RWPE2 (cell line): ENCODE data around the gene PCSK5.

Source experiments
- ATAC-seq: fragments of 200-7000 bp; cut with Tn5 transposase; 3 replicates; pipeline ENCODE4 v1.9.1; 2021; ENCODE audit warnings: low read depth
- DNase-seq: peaks from one replicate; pipeline ENCODE4 v3.0.0-alpha.2; 2020; ENCODE audit warnings: low spot score
- H3K27ac ChIP-seq: fragments of 450-650 bp; 2 replicates; pipeline ENCODE4 v1.5.1; 2017; ENCODE audit warnings: mild to moderate bottlenecking; ENCODE audit not compliant: poor library complexity, severe bottlenecking
- H3K27me3 ChIP-seq: fragments of 250-450 bp; sonication (Bioruptor Pico); 2 replicates; pipeline ENCODE4 v1.5.1; 2021; ENCODE audit warnings: mild to moderate bottlenecking, moderate library complexity; ENCODE audit not compliant: insufficient read depth, poor library complexity, severe bottlenecking
- H3K36me3 ChIP-seq: fragments of 250-450 bp; sonication (Bioruptor Pico); 2 replicates; pipeline ENCODE4 v1.5.1; 2020; ENCODE audit warnings: low read depth, mild to moderate bottlenecking, moderate library complexity
- H3K4me1 ChIP-seq: fragments of 250-450 bp; sonication (Bioruptor Pico); 2 replicates; pipeline ENCODE4 v1.5.1; 2021; ENCODE audit warnings: mild to moderate bottlenecking, moderate library complexity; ENCODE audit not compliant: insufficient read depth, poor library complexity, severe bottlenecking
- H3K4me3 ChIP-seq: fragments of 250-450 bp; sonication (Bioruptor Pico); 2 replicates; pipeline ENCODE4 v1.5.1; 2021; ENCODE audit warnings: mild to moderate bottlenecking, moderate library complexity; ENCODE audit not compliant: severe bottlenecking
- H3K9me3 ChIP-seq: fragments of 250-450 bp; sonication (Bioruptor Pico); 2 replicates; pipeline ENCODE4 v1.5.1; 2021; ENCODE audit warnings: mild to moderate bottlenecking, moderate library complexity; ENCODE audit not compliant: severe bottlenecking
- CTCF ChIP-seq: fragments of 450-650 bp; IDR thresholded peaks from one replicate; pipeline ENCODE4 v1.5.1; 2017; ENCODE audit warnings: mild to moderate bottlenecking, moderate library complexity; ENCODE audit not compliant: poor library complexity, severe bottlenecking

PCSK5 gene

DNA sequence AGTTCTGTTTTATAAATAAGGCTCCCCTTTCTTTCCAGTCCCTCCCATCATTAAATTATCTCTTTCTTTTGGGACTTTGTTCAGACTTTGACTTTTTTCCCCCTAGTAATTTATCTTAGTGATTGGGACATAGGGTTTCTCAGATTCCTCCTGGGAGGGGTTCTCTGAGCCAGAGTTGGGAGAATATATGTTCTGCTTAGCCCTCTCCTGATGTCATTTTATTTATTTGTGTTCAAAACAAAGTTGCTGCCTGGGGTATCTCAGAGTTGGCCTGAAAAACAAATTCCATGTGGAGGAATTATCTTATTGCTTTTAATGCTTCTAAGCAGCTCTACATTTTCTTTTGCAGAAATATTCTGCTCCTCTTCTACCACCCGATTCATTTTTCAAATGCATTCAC lies 211.0 kb downstream of the PCSK5 start:
- H3K27ac ChIP-seq: no peak overlapping the region
- ATAC-seq: no peak
- H3K36me3 ChIP-seq: no peaks in the 10 kb centered on the region
- no peak overlapping the region for H3K4me3 ChIP-seq
- H3K27me3 ChIP-seq: no peaks in the 10 kb centered on the region
- no peaks in the 10 kb centered on the region for H3K9me3 ChIP-seq
- H3K4me1 ChIP-seq: no peaks in the 10 kb centered on the region
- DNase-seq: no peak
- TF ChIP-seq CTCF: no peak

DNA sequence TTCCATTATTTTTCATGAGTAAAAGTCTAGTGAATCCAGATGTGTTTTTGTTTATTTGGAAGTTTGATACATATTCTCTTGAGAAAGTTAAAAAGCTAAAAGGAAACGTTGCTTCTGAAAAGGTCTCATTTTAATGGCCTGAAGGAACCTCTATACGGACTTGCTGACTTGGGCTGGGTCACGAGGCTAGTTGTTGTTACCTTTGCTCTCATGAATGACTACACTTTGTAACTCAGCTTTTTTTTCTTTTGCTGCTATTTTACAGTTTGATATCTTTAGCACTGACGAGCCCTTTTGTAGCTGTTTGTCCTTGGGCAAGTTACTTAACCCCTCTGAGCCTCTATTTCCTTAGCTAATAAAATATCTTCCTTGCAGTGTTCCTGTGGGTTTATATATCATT lies 211.5 kb downstream of the PCSK5 start:
- ATAC-seq (no peak), DNase-seq (no peak)
- Histone ChIP-seq H3K4me3 (no peak overlapping the region), H3K27ac (no peak overlapping the region), H3K9me3 (no peaks in the 10 kb centered on the region), H3K36me3 (no peaks in the 10 kb centered on the region), H3K4me1 (no peaks in the 10 kb centered on the region), H3K27me3 (no peaks in the 10 kb centered on the region)
- no peak for TF ChIP-seq CTCF

- H3K4me3 ChIP-seq: no peak overlapping the region
- H3K36me3 ChIP-seq: no peaks in the 10 kb centered on the region
- H3K27me3 ChIP-seq: no peaks in the 10 kb centered on the region
- no peaks in the 10 kb centered on the region for H3K4me1 ChIP-seq
- no peak for ATAC-seq
- DNase-seq: no peak
- TF ChIP-seq CTCF: no peak
- H3K27ac ChIP-seq: no peak overlapping the region
- no peaks in the 10 kb centered on the region for H3K9me3 ChIP-seq
Observed at GRCh38 chr9:76103531-76104315, 213.2 kb downstream of the PCSK5 start.

DNA sequence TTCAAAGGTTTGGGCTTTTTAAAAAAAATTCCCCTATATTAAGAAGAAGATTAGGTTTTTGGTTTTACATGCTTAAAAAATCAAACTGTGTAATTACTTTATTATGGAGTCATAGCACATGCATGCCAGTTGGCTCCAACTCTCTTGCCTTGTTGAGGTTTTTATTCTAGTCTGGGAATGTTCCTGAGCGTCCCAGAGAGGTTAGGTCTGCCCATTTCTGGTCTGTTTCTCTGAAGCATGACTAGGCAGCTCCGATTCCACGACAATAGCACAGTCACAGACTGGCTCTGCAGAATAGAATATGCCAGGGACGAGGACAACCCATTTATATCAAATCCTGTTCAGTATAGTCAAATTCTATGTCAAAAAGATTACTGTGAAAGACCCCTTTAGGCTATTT lies 217.0 kb downstream of the PCSK5 start:
- no peak overlapping the region for H3K4me3 ChIP-seq
- H3K4me1 ChIP-seq: no peaks in the 10 kb centered on the region
- no peak for TF ChIP-seq CTCF
- DNase-seq (no peak), ATAC-seq (no peak)
- H3K9me3 ChIP-seq: no peaks in the 10 kb centered on the region
- H3K27ac ChIP-seq: no peak overlapping the region
- H3K27me3 ChIP-seq: no peaks in the 10 kb centered on the region
- H3K36me3 ChIP-seq: no peaks in the 10 kb centered on the region

- TF ChIP-seq CTCF: no peak
- ATAC-seq (peak; percentile 58; the same call in 2 of the 3 replicates), DNase-seq (no peak)
- H3K9me3 ChIP-seq: no peaks in the 10 kb centered on the region
- H3K27ac ChIP-seq: no peak overlapping the region
- H3K4me1 ChIP-seq: no peaks in the 10 kb centered on the region
- no peaks in the 10 kb centered on the region for H3K27me3 ChIP-seq
- no peak overlapping the region for H3K4me3 ChIP-seq
- no peaks in the 10 kb centered on the region for H3K36me3 ChIP-seq
Observed at GRCh38 chr9:76109953-76110352, 219.5 kb downstream of the PCSK5 start.
